ENCODE results near the gene GGA2.
A peak's percentile ranks its signal among the peaks of the same experiment; 100 is the strongest.
"Not testable (repeated sequence)": the region's sequence is repeated elsewhere in the genome, so short reads cannot be mapped to it uniquely, and the experiment has no call there.

Gene GGA2

GRCh38 chr16:23523321-23523720, 13.0 kb upstream of the GGA2 start:
- DNase-seq: no peak

- no peak for DNase-seq
Observed at GRCh38 chr16:23521965-23522364, 11.7 kb upstream of the GGA2 start.

GRCh38 chr16:23521037-23521743, 10.9 kb upstream of the GGA2 start:
- no peak for DNase-seq

GRCh38 chr16:23520500-23520899, 10.2 kb upstream of the GGA2 start:
- no peak for DNase-seq

- DNase-seq: no peak
Observed at GRCh38 chr16:23519282-23519681, 9.0 kb upstream of the GGA2 start.

- no peak for DNase-seq
Observed at GRCh38 chr16:23518435-23518891, 8.2 kb upstream of the GGA2 start.

- DNase-seq: no peak
Observed at GRCh38 chr16:23516366-23517137, 6.3 kb upstream of the GGA2 start.

GRCh38 chr16:23515881-23516280, 5.6 kb upstream of the GGA2 start:
- no peak for DNase-seq

GRCh38 chr16:23514381-23515152, 4.3 kb upstream of the GGA2 start:
- DNase-seq: peak in 1 of 5 donors; percentile 63

- no peak for DNase-seq
Observed at GRCh38 chr16:23512168-23512695, 1.9 kb upstream of the GGA2 start.

GRCh38 chr16:23511731-23512130, 1.4 kb upstream of the GGA2 start:
- DNase-seq: no peak

- not testable (repeated sequence) for DNase-seq
Observed at GRCh38 chr16:23510915-23511270, 599 bp upstream of the GGA2 start.

GRCh38 chr16:23509782-23510163, 521 bp downstream of the GGA2 start:
- DNase-seq: peak in 4 of 5 donors; percentile 16 to 41 (median 22)

- no peak for DNase-seq
Observed at GRCh38 chr16:23509441-23509754, 896 bp downstream of the GGA2 start.

- no peak for DNase-seq
Observed at GRCh38 chr16:23508589-23509440, 1.5 kb downstream of the GGA2 start.

GRCh38 chr16:23506606-23506994, 3.7 kb downstream of the GGA2 start:
- DNase-seq: no peak

GRCh38 chr16:23505671-23506605, 4.4 kb downstream of the GGA2 start:
- DNase-seq: no peak

- DNase-seq: no peak
Observed at GRCh38 chr16:23505180-23505665, 5.1 kb downstream of the GGA2 start.

GRCh38 chr16:23504453-23505179, 5.7 kb downstream of the GGA2 start:
- DNase-seq: peak in 3 of 5 donors; percentile 46 to 91 (median 48)

- DNase-seq: peak in 1 of 5 donors; percentile 27
Observed at GRCh38 chr16:23504076-23504452, 6.2 kb downstream of the GGA2 start.
